ENCODE data around the gene NTF4.
A peak's percentile ranks its signal among the peaks of the same experiment; 100 is the strongest.
"Not testable (repeated sequence)": the region's sequence is repeated elsewhere in the genome, so short reads cannot be mapped to it uniquely, and the experiment has no call there.

The NTF4 gene

DNA sequence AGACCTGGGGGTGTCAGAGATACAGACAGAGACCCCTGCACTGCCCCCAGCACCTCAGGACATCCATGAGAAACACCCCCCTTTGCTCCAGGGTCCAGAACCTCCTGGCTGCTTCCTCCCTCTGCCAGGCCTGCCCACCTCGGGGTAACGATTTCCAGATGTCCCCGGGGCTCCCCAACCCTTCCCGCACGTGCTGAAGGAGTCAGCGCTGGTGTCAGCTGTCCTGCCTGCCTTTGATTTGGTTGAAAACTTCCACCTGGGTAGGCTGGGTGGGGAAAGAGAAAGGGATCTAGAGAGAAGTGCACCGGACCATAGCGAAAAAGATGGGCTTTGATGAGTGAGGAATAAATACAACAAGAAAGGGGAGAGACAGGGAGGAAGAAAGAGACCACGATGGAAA, 5.6 kb downstream of the NTF4 start:
- Histone ChIP-seq H3K36me3 (ENCODE audit: insufficient read depth, low read length) (no peaks in the 10 kb centered on the region), H3K4me2 (ENCODE audit: low read length) (no peak overlapping the region), H3K4me3 (ENCODE audit: low read depth, low read length, poor library complexity, severe bottlenecking) (no peak overlapping the region), H4K20me1 (ENCODE audit: insufficient read depth, low read length) (no peaks in the 10 kb centered on the region), H3K9me2 (ENCODE audit: low read depth, low read length) (no peaks in the 10 kb centered on the region), H3K9me3 (ENCODE audit: low read length) (no peaks in the 10 kb centered on the region), H3F3A (ENCODE audit: insufficient read depth, low read length) (no peaks in the 10 kb centered on the region), H2AFZ (ENCODE audit: low read length) (no peak overlapping the region), H3K9ac (ENCODE audit: low read length) (no peak overlapping the region), H3K4me1 (ENCODE audit: insufficient read depth, low read length, severe bottlenecking) (peaks cover 4% of the 10 kb centered on the region), H3K79me2 (ENCODE audit: insufficient read depth, low read length) (no peaks in the 10 kb centered on the region), H3K27ac (ENCODE audit: low read depth, low read length, poor library complexity, severe bottlenecking) (no peak overlapping the region), H3K27me3 (ENCODE audit: insufficient read depth, low read length) (peaks cover 5% of the 10 kb centered on the region; the same call in 1 of the 2 replicates)
- TF ChIP-seq, protein P1, sequence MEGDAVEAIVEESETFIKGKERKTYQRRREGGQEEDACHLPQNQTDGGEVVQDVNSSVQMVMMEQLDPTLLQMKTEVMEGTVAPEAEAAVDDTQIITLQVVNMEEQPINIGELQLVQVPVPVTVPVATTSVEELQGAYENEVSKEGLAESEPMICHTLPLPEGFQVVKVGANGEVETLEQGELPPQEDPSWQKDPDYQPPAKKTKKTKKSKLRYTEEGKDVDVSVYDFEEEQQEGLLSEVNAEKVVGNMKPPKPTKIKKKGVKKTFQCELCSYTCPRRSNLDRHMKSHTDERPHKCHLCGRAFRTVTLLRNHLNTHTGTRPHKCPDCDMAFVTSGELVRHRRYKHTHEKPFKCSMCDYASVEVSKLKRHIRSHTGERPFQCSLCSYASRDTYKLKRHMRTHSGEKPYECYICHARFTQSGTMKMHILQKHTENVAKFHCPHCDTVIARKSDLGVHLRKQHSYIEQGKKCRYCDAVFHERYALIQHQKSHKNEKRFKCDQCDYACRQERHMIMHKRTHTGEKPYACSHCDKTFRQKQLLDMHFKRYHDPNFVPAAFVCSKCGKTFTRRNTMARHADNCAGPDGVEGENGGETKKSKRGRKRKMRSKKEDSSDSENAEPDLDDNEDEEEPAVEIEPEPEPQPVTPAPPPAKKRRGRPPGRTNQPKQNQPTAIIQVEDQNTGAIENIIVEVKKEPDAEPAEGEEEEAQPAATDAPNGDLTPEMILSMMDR (IDR thresholded peaks at IDR 0.05; ENCODE audit: low read length) = no peak
- no peak for TF ChIP-seq EZH2 (IDR thresholded peaks at IDR 0.05; ENCODE audit: borderline replicate concordance, low read length)

DNA sequence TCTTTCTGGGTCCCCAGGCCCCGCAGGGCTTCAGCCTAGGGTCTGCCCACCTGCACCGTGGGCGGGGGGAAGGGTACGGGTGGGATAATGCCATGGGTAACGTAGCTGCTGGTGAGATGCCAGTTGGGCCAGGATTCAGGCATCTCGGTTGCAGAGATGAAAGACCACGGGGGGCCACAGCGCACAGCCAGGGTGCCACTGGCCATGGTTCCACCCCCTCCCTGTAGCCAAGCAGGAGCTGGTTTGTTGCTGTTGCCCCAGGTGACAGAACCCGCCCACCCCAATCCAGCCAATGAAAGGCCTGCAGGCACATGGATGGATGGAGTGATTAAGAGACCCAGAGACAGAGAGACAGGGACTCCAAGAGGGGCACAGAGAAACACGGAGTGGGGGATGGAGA, 6.1 kb downstream of the NTF4 start:
- no peaks in the 10 kb centered on the region for H3K9me3 ChIP-seq (ENCODE audit: low read length)

DNA sequence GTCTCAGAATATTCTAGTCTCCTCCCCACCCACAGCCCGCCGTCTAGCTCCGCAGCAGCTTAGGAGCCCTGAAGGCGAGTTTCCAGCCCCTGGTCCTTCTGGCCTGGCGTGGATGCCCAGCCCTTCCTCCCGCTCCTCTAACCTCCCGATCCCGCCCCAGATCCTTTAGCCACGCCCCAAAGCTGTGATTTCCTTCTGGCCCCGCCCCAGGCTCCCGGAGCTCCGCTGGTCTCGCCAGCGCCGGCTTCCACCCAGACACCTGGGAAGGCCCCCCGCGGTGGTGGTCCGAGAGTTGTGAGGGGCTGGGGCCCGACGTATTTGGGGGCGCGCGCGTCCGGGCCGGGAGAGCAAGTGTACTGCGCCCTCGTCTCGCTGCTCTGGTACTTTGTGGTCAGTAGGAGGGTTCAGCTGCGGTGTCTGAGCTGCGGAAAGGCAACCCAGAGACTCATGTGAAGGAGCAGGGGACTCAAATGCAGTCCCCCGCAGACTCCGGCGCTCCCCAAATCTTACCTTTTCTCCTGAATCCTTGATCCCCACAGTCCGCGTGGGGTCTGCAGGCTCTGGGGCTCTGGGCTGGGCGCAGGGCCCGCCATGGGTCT, 6.9 kb downstream of the NTF4 start, which contains the start of gene CGB7:
Gene CGB7 (minus strand): TSS at position 114 of the 599 bp plus-strand sequence. CDS start 2,374 bp downstream, outside the sequence.
- no peak for TF ChIP-seq EZH2 (IDR thresholded peaks at IDR 0.05; ENCODE audit: borderline replicate concordance, low read length)
- TF ChIP-seq, protein P1 (IDR thresholded peaks at IDR 0.05; ENCODE audit: low read length) = no peak
- Histone ChIP-seq H3K9me3 (ENCODE audit: low read length) (no peaks in the 10 kb centered on the region), H3K79me2 (ENCODE audit: insufficient read depth, low read length) (no peaks in the 10 kb centered on the region), H3K27ac (ENCODE audit: low read depth, low read length, poor library complexity, severe bottlenecking) (no peak within 1 kb of the TSS), H3K9me2 (ENCODE audit: low read depth, low read length) (no peaks in the 10 kb centered on the region), H2AFZ (ENCODE audit: low read length) (no peak within 1 kb of the TSS), H3K4me2 (ENCODE audit: low read length) (peak within 1 kb of the TSS; percentile 61), H3K4me3 (ENCODE audit: low read depth, low read length, poor library complexity, severe bottlenecking) (peak within 1 kb of the TSS; percentile 50), H3K27me3 (ENCODE audit: insufficient read depth, low read length) (peaks cover 5% of the 10 kb centered on the region; the same call in 1 of the 2 replicates), H3F3A (ENCODE audit: insufficient read depth, low read length) (no peaks in the 10 kb centered on the region), H3K4me1 (ENCODE audit: insufficient read depth, low read length, severe bottlenecking) (peaks cover 4% of the 10 kb centered on the region), H3K36me3 (ENCODE audit: insufficient read depth, low read length) (no peaks in the 10 kb centered on the region), H4K20me1 (ENCODE audit: insufficient read depth, low read length) (no peaks in the 10 kb centered on the region), H3K9ac (ENCODE audit: low read length) (no peak within 1 kb of the TSS; the same call in 1 of the 2 replicates)

More for the DNA sequence above, 6.1 kb downstream of the NTF4 start:
- H2AFZ ChIP-seq (ENCODE audit: low read length) = no peak overlapping the region
- H3K9me2 ChIP-seq (ENCODE audit: low read depth, low read length) = no peaks in the 10 kb centered on the region
- H3K9ac ChIP-seq (ENCODE audit: low read length) = no peak overlapping the region
- H3K4me2 ChIP-seq (ENCODE audit: low read length) = no peak overlapping the region
- TF ChIP-seq EZH2 (IDR thresholded peaks at IDR 0.05; ENCODE audit: borderline replicate concordance, low read length) = no peak
- TF ChIP-seq, protein P1 (IDR thresholded peaks at IDR 0.05; ENCODE audit: low read length) = no peak
- H4K20me1 ChIP-seq (ENCODE audit: insufficient read depth, low read length) = no peaks in the 10 kb centered on the region
- peaks cover 5% of the 10 kb centered on the region; the same call in 1 of the 2 replicates for H3K27me3 ChIP-seq (ENCODE audit: insufficient read depth, low read length)
- H3K79me2 ChIP-seq (ENCODE audit: insufficient read depth, low read length) = no peaks in the 10 kb centered on the region
- H3K27ac ChIP-seq (ENCODE audit: low read depth, low read length, poor library complexity, severe bottlenecking) = no peak overlapping the region
- H3F3A ChIP-seq (ENCODE audit: insufficient read depth, low read length) = no peaks in the 10 kb centered on the region
- no peaks in the 10 kb centered on the region for H3K36me3 ChIP-seq (ENCODE audit: insufficient read depth, low read length)
- H3K4me3 ChIP-seq (ENCODE audit: low read depth, low read length, poor library complexity, severe bottlenecking) = no peak overlapping the region
- H3K4me1 ChIP-seq (ENCODE audit: insufficient read depth, low read length, severe bottlenecking) = peaks cover 4% of the 10 kb centered on the region

DNA sequence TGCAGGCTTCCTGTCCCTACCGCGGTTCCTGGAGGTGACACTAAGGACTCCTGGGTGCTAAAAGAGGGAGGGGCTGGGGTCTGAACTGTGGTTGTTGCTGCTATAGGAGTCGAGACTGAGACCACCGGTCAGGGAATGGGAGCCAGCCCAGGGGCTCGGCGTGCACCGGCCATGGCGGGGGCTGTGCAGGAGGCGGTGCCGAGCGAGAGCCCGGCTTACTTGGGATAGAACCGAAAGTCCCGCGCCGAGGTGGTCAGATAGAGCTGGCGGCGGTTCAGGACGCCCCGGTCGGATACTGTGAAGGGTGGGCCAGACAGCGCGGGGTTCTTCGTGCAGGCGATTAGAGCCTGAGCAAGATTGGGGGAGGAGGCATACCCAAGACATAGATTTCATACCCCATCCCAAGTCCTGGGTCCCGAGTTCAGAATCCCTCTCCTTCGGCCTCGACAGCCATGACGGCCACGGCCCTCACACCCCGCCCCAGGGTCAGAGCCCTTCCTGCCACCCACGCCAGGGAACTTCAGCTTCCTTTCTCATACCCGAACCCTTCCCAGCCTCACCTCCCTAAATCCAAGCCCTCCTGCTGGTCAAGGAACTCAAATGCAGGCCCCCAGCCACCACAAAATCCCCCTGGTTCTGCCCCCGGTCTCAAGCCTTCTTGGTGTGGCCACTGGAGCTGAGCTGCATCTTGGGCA, 7.6 kb downstream of the NTF4 start:
- not testable (repeated sequence) for H3K36me3 ChIP-seq (ENCODE audit: insufficient read depth, low read length); H2AFZ ChIP-seq (ENCODE audit: low read length); H3K79me2 ChIP-seq (ENCODE audit: insufficient read depth, low read length); H3K9me2 ChIP-seq (ENCODE audit: low read depth, low read length); H3K27ac ChIP-seq (ENCODE audit: low read depth, low read length, poor library complexity, severe bottlenecking); H3K4me1 ChIP-seq (ENCODE audit: insufficient read depth, low read length, severe bottlenecking); H3K9ac ChIP-seq (ENCODE audit: low read length); H3K27me3 ChIP-seq (ENCODE audit: insufficient read depth, low read length); H3K9me3 ChIP-seq (ENCODE audit: low read length); H3F3A ChIP-seq (ENCODE audit: insufficient read depth, low read length); H4K20me1 ChIP-seq (ENCODE audit: insufficient read depth, low read length); H3K4me3 ChIP-seq (ENCODE audit: low read depth, low read length, poor library complexity, severe bottlenecking)
- H3K4me2 ChIP-seq (ENCODE audit: low read length) = peak overlapping the region; percentile 61; the same call in 1 of the 2 replicates
